HepG2 (cell line): Measurements from ENCODE around the gene NLRP5. TPM values are rescaled to one million over a fixed set of nuclear protein-coding genes. Genes with fewer than 3 reads are reported as not detected.
A peak's percentile ranks its signal among the peaks of the same experiment; 100 is the strongest.

Source experiments
- ATAC-seq: fragments of 200-7000 bp; cut with Tn5 transposase; 3 replicates; pipeline ENCODE4 v1.9.1; 2020; ENCODE audit warnings: mild to moderate bottlenecking, moderate library complexity
- BruUV-seq: library from RNA; stranded (reverse); fragments of 400-500 nt; replicated peaks from 2 replicates; lab custom pipeline; 2021; lab: Mats Ljungman, UMichigan
- CTCF ChIA-PET: fragments of 300-600 bp; formaldehyde crosslinking; extraction: SDS; loops from one replicate; lab custom pipeline; 2021; ENCODE audit warnings: low total read pairs, inconsistent platforms, low intra/inter-chr PET ratio; lab: Yijun Ruan, JAX
- POLR2A ChIA-PET: fragments of 350-600 bp; sonication (Branson Sonifier 250); formaldehyde crosslinking; loops from one replicate; lab custom pipeline; 2020; ENCODE audit warnings: antibody characterized with exemption, inconsistent platforms; lab: Yijun Ruan, JAX
- DNase-seq: peaks from one replicate; pipeline ENCODE4 v3.0.0-alpha.2; 2015; ENCODE audit warnings: low spot score
- FAIRE-seq: peaks from 3 replicates; lab custom pipeline; 2011; peaks lifted over from hg19 to GRCh38; lab: Jason Lieb, UNC
- H2AFZ ChIP-seq: one replicate; pipeline ENCODE4 v1.6.1; 2011; ENCODE audit warnings: low read length, inconsistent platforms
- H3K27ac ChIP-seq: fragments of 300-600 bp; 3 replicates; pipeline ENCODE4 v1.8.0; 2011; ENCODE audit warnings: mixed run types, mild to moderate bottlenecking, mixed read lengths, low read length, inconsistent platforms; ENCODE audit not compliant: insufficient read depth; ENCODE audit errors: extremely low read length
- H3K27me3 ChIP-seq, 2 experiments: fragments of 200-600 bp in 1 of 2; 2 replicates in 1 of 2; 3 replicates in 1 of 2; pipeline versions ENCODE4 v1.6.0 to v1.8.0; 2011; ENCODE audit warnings: low read length in 2 of 2, mild to moderate bottlenecking in 2 of 2, moderate library complexity in 2 of 2, inconsistent platforms in 1 of 2; ENCODE audit not compliant: insufficient read depth in 2 of 2, control insufficient read depth in 1 of 2
- H3K36me3 ChIP-seq, 2 experiments: fragments of 200-600 bp in 1 of 2; replicated peaks in 1 of 2; 2 replicates in 1 of 2; 3 replicates in 1 of 2; pipeline versions ENCODE4 v1.5.1 to v1.8.0; 2011; ENCODE audit warnings: low read length in 2 of 2, inconsistent platforms in 1 of 2; ENCODE audit not compliant: insufficient read depth in 2 of 2, control insufficient read depth in 1 of 2
- H3K4me1 ChIP-seq: 2 replicates; pipeline ENCODE4 v1.5.1; 2012; ENCODE audit warnings: low read length, inconsistent platforms; ENCODE audit not compliant: insufficient read depth
- H3K4me2 ChIP-seq: 2 replicates; pipeline ENCODE4 v1.6.0; 2011; ENCODE audit warnings: low read depth, low read length, inconsistent platforms
- H3K4me3 ChIP-seq, 3 experiments: fragments of 200-600 bp in 1 of 3; sonication (generic), shearing (Covaris generic) in 1 of 3; replicated peaks in 1 of 3; 2 replicates each; pipeline ENCODE4 v1.5.1; 2011 to 2016; ENCODE audit warnings: low read length in 3 of 3, inconsistent platforms in 2 of 3, low read depth in 2 of 3, mild to moderate bottlenecking in 2 of 3, control low read depth in 1 of 3, mixed read lengths in 1 of 3; ENCODE audit not compliant: insufficient read depth in 1 of 3
- H3K79me2 ChIP-seq: one replicate; pipeline ENCODE4 v1.6.1; 2011; ENCODE audit warnings: low read length, inconsistent platforms; ENCODE audit not compliant: insufficient read depth
- H3K9ac ChIP-seq: 2 replicates; pipeline ENCODE4 v1.6.0; 2011; ENCODE audit warnings: mild to moderate bottlenecking, low read depth, low read length, inconsistent platforms; ENCODE audit not compliant: insufficient read depth
- H3K9me3 ChIP-seq: 2 replicates; pipeline ENCODE4 v1.5.1; 2012; ENCODE audit warnings: mild to moderate bottlenecking, low read length
- H4K20me1 ChIP-seq: 2 replicates; pipeline ENCODE4 v1.6.0; 2011; ENCODE audit warnings: inconsistent platforms, mild to moderate bottlenecking, low read length, moderate library complexity; ENCODE audit not compliant: insufficient read depth
- HNRNPK ChIP-seq: fragments of 200-400 bp; formaldehyde crosslinking; IDR thresholded peaks from 2 replicates; pipeline ENCODE4 v1.6.1; 2018; ENCODE audit warnings: low read length, low read depth, moderate library complexity, mild to moderate bottlenecking; ENCODE audit not compliant: poor library complexity, severe bottlenecking
- SAFB2 ChIP-seq: sonication (generic); formaldehyde crosslinking; IDR thresholded peaks from 2 replicates; pipeline ENCODE4 v1.5.1; 2020; ENCODE audit warnings: missing genetic modification reagents, low read depth, mild to moderate bottlenecking, borderline replicate concordance
- SMARCC2 ChIP-seq: fragments of 450-650 bp; IDR thresholded peaks from 2 replicates; pipeline ENCODE4 v1.6.1; 2017; ENCODE audit warnings: antibody characterized with exemption, mild to moderate bottlenecking
- ZNF276 ChIP-seq: sonication (generic); formaldehyde crosslinking; IDR thresholded peaks from 2 replicates; pipeline ENCODE4 v1.4.0; 2020; ENCODE audit warnings: mild to moderate bottlenecking, low read depth, missing genetic modification reagents
- ZNF510 ChIP-seq: sonication (generic); formaldehyde crosslinking; IDR thresholded peaks from 2 replicates; pipeline ENCODE4 v1.4.0; 2020; ENCODE audit warnings: low read depth, mild to moderate bottlenecking, missing genetic modification reagents
- ZNF547 ChIP-seq: sonication (generic); formaldehyde crosslinking; IDR thresholded peaks from 2 replicates; pipeline ENCODE4 v1.5.1; 2020; ENCODE audit warnings: mild to moderate bottlenecking, missing genetic modification reagents
- WGBS: methylation state at CpG from one replicate; pipeline ENCODE4 v1.1.6; 2017; ENCODE audit warnings: low lambda C conversion rate; 5-methylcytosine and 5-hydroxymethylcytosine counted together
- in situ Hi-C: cut with HindIII; loops from 2 replicates; pipeline ENCODE4 v1.10.0; 2017; ENCODE audit warnings: low pct_unique_long_range_greater_than_20kb; ENCODE audit not compliant: extremely low pct_ligation_motif_present
- intact Hi-C: fragments of 100-400 bp; cut with micrococcal nuclease; formaldehyde crosslinking; loops from one replicate; pipeline ENCODE4 v1.10.0; 2022; ENCODE audit not compliant: unreplicated experiment
- polyA plus RNA-seq, 8 experiments: library from polyadenylated mRNA; depleted of rRNA in 3 of 8; stranded (reverse) in 7 of 8; unstranded in 1 of 8; fragments of >200 nt; fragmentation: Illumina TruSeq in 4 of 8; extraction: Trizol in 4 of 8; gene quantifications; 2 replicates each; pipeline versions ENCODE4 v1.2.1 to v1.2.3, GENCODE V29; 2011 to 2016; ENCODE audit warnings: low read depth in 4 of 8, missing spikeins in 1 of 8, mixed read lengths in 1 of 8; ENCODE audit not compliant: insufficient read depth in 1 of 8
- total RNA-seq, 5 experiments: library from RNA; depleted of rRNA; stranded (reverse); fragments of >200 nt; fragmentation: Illumina TruSeq; extraction: Trizol; gene quantifications; 2 replicates each; pipeline ENCODE4 v1.2.3, GENCODE V29; 2016; ENCODE audit warnings: low read depth in 1 of 5
- TF ChIP-seq, protein P1 (sequence below): sonication (generic); formaldehyde crosslinking; IDR thresholded peaks from 2 replicates; pipeline ENCODE4 v1.4.0; 2020; ENCODE audit warnings: missing genetic modification reagents

NLRP5 gene
- total and polyA plus RNA-seq, 2 of the 13 experiments (the other 11 are each of a cell fraction or from before 2014, with no cell fraction given): not detected

- in situ Hi-C loops: no loop called here
- no peak overlapping the region for H3K27ac ChIP-seq
- H4K20me1 ChIP-seq: no peaks in the 10 kb centered on the region
- no peak overlapping the region for H3K4me2 ChIP-seq
- POLR2A ChIA-PET: no interaction called here
- ATAC-seq: no peak
- H3K4me1 ChIP-seq: no peaks in the 10 kb centered on the region
- H3K9ac ChIP-seq: no peak overlapping the region
- WGBS: 14% methylated on average over 5 of the region's 5 CpGs
- no peaks in the 10 kb centered on the region for H3K9me3 ChIP-seq
- no peaks in the 10 kb centered on the region for H3K36me3 ChIP-seq
- FAIRE-seq: no peak
- BruUV-seq: no TSS peak
- CTCF ChIA-PET: no interaction called here
- H3K4me3 ChIP-seq: no peak overlapping the region
- DNase-seq: no peak
- H3K79me2 ChIP-seq: no peaks in the 10 kb centered on the region
- peaks cover 0 to 19% of the 10 kb centered on the region in 2 experiments; a peak in 1 of 5 replicates for H3K27me3 ChIP-seq
- no peak for TF ChIP-seq SAFB2
- TF ChIP-seq ZNF276 (CRISPR knock-in tag): no peak
- no peak for TF ChIP-seq SMARCC2
- H2AFZ ChIP-seq: no peak overlapping the region
- intact Hi-C loops: no loop called here
These were observed 4.3 kb downstream of the NLRP5 start for GRCh38 chr19:55990831-55991230.

DNA sequence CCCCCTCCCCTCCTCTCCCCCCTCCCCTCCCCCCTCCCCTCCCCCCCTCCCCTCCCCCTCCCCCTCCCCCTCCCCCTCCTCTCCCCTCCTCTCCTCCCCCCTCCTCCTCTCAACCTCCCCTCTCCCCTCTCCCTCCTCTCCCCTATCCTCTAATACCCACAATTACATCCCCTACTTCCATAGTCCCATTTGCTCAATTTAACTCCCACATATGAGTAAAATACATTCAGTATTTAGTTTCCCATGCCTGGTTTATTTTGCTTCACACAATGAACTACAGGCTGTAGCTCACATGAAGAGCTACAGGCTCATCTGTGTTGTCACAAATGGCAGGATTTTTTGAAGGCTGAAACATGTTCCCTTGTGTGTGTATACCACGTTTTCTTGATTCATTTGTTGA is 6.9 kb downstream of the NLRP5 start:
- no peak overlapping the region for H2AFZ ChIP-seq
- no peak overlapping the region for H3K27ac ChIP-seq
- POLR2A ChIA-PET: no interaction called here
- ATAC-seq (no peak), FAIRE-seq (no peak), DNase-seq (no peak)
- intact Hi-C loops (no loop called here), in situ Hi-C loops (no loop called here)
- no peaks in the 10 kb centered on the region for H3K79me2 ChIP-seq
- H3K9ac ChIP-seq: no peak overlapping the region
- no peak overlapping the region for H3K4me2 ChIP-seq
- H3K27me3 ChIP-seq: peaks cover 0 to 3% of the 10 kb centered on the region in 2 experiments; a peak in 1 of 5 replicates
- H3K36me3 ChIP-seq: no peaks in the 10 kb centered on the region
- TF ChIP-seq HNRNPK (peak; percentile 84), ZNF547 (CRISPR knock-in tag) (no peak), ZNF510 (no peak)
- TF ChIP-seq, protein P1, sequence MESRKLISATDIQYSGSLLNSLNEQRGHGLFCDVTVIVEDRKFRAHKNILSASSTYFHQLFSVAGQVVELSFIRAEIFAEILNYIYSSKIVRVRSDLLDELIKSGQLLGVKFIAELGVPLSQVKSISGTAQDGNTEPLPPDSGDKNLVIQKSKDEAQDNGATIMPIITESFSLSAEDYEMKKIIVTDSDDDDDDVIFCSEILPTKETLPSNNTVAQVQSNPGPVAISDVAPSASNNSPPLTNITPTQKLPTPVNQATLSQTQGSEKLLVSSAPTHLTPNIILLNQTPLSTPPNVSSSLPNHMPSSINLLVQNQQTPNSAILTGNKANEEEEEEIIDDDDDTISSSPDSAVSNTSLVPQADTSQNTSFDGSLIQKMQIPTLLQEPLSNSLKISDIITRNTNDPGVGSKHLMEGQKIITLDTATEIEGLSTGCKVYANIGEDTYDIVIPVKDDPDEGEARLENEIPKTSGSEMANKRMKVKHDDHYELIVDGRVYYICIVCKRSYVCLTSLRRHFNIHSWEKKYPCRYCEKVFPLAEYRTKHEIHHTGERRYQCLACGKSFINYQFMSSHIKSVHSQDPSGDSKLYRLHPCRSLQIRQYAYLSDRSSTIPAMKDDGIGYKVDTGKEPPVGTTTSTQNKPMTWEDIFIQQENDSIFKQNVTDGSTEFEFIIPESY (CRISPR knock-in tag): no peak
- H3K9me3 ChIP-seq: no peaks in the 10 kb centered on the region
- no peak overlapping the region for H3K4me3 ChIP-seq
- no TSS peak for BruUV-seq
- CTCF ChIA-PET: no interaction called here
- H3K4me1 ChIP-seq: no peaks in the 10 kb centered on the region
- 18% methylated on average over 1 of the region's 1 CpG for WGBS
- H4K20me1 ChIP-seq: no peaks in the 10 kb centered on the region
